ENCODE measurements around the gene VASH1. TPM values are rescaled to one million over a fixed set of nuclear protein-coding genes. Genes with fewer than 3 reads are reported as not detected.

The VASH1 gene
- total RNA-seq, 1 experiment from 2014 or later, result not detected

- Histone ChIP-seq H3K4me1 (ENCODE audit: low read length) (no peaks in the 10 kb centered on the region), H4K20me1 (ENCODE audit: insufficient read depth, low read depth, low read length) (no peaks in the 10 kb centered on the region; the same call in 1 of the 2 replicates), H3K4me3 (ENCODE audit: low read length) (no peak overlapping the region), H3K27ac (ENCODE audit: low read length) (no peak overlapping the region), H3K9ac (ENCODE audit: low read length) (no peak overlapping the region), H2AFZ (ENCODE audit: low read length) (no peak overlapping the region), H3K4me2 (ENCODE audit: low read depth, low read length, poor library complexity, severe bottlenecking) (no peak overlapping the region), H3K36me3 (ENCODE audit: insufficient read depth, low read length) (no peaks in the 10 kb centered on the region), H3K9me2 (replicated peaks; ENCODE audit: insufficient read depth, low read length) (no peaks in the 10 kb centered on the region), H3K79me2 (ENCODE audit: low read length) (no peaks in the 10 kb centered on the region), H3K27me3 (ENCODE audit: low read length) (no peaks in the 10 kb centered on the region), H3K9me3 (ENCODE audit: low read length) (no peaks in the 10 kb centered on the region)
- DNase-seq, result no peak
Measured at GRCh38 chr14:76762411-76763095, 1.3 kb downstream of the VASH1 start.

GRCh38 chr14:76763096-76764041 lies 2.1 kb downstream of the VASH1 start:
- no peaks in the 10 kb centered on the region; the same call in 1 of the 2 replicates for H4K20me1 ChIP-seq (ENCODE audit: insufficient read depth, low read depth, low read length)
- H3K9me2 ChIP-seq (replicated peaks; ENCODE audit: insufficient read depth, low read length), result no peaks in the 10 kb centered on the region
- H3K36me3 ChIP-seq (ENCODE audit: insufficient read depth, low read length), result no peaks in the 10 kb centered on the region
- H3K27ac ChIP-seq (ENCODE audit: low read length), result no peak overlapping the region
- H3K79me2 ChIP-seq (ENCODE audit: low read length), result no peaks in the 10 kb centered on the region
- no peak for DNase-seq
- no peak overlapping the region for H2AFZ ChIP-seq (ENCODE audit: low read length)
- no peaks in the 10 kb centered on the region for H3K27me3 ChIP-seq (ENCODE audit: low read length)
- no peaks in the 10 kb centered on the region for H3K9me3 ChIP-seq (ENCODE audit: low read length)
- no peaks in the 10 kb centered on the region; the same call in 1 of the 2 replicates for H3K4me1 ChIP-seq (ENCODE audit: low read length)
- no peak overlapping the region for H3K4me3 ChIP-seq (ENCODE audit: low read length)
- no peak overlapping the region for H3K9ac ChIP-seq (ENCODE audit: low read length)
- H3K4me2 ChIP-seq (ENCODE audit: low read depth, low read length, poor library complexity, severe bottlenecking), result no peak overlapping the region

GRCh38 chr14:76765461-76765931 lies 4.2 kb downstream of the VASH1 start:
- no peaks in the 10 kb centered on the region; the same call in 1 of the 2 replicates for H4K20me1 ChIP-seq (ENCODE audit: insufficient read depth, low read depth, low read length)
- H3K4me1 ChIP-seq (ENCODE audit: low read length), result no peaks in the 10 kb centered on the region; the same call in 1 of the 2 replicates
- H3K9me3 ChIP-seq (ENCODE audit: low read length), result no peaks in the 10 kb centered on the region
- no peaks in the 10 kb centered on the region for H3K36me3 ChIP-seq (ENCODE audit: insufficient read depth, low read length)
- no peak overlapping the region for H3K9ac ChIP-seq (ENCODE audit: low read length)
- H3K4me3 ChIP-seq (ENCODE audit: low read length), result no peak overlapping the region
- no peaks in the 10 kb centered on the region for H3K9me2 ChIP-seq (replicated peaks; ENCODE audit: insufficient read depth, low read length)
- DNase-seq, result no peak
- H2AFZ ChIP-seq (ENCODE audit: low read length), result no peak overlapping the region
- H3K4me2 ChIP-seq (ENCODE audit: low read depth, low read length, poor library complexity, severe bottlenecking), result no peak overlapping the region
- no peak overlapping the region for H3K27ac ChIP-seq (ENCODE audit: low read length)
- H3K79me2 ChIP-seq (ENCODE audit: low read length), result no peaks in the 10 kb centered on the region
- H3K27me3 ChIP-seq (ENCODE audit: low read length), result no peaks in the 10 kb centered on the region

GRCh38 chr14:76767681-76768656 lies 6.7 kb downstream of the VASH1 start:
- H3K27me3 ChIP-seq (ENCODE audit: low read length), result no peaks in the 10 kb centered on the region
- H3K4me3 ChIP-seq (ENCODE audit: low read length), result no peak overlapping the region
- no peak overlapping the region; the same call in 1 of the 2 replicates for H2AFZ ChIP-seq (ENCODE audit: low read length)
- DNase-seq, result no peak
- H3K79me2 ChIP-seq (ENCODE audit: low read length), result no peaks in the 10 kb centered on the region
- H3K4me1 ChIP-seq (ENCODE audit: low read length), result no peaks in the 10 kb centered on the region; the same call in 1 of the 2 replicates
- no peak overlapping the region for H3K4me2 ChIP-seq (ENCODE audit: low read depth, low read length, poor library complexity, severe bottlenecking)
- no peaks in the 10 kb centered on the region; the same call in 1 of the 2 replicates for H4K20me1 ChIP-seq (ENCODE audit: insufficient read depth, low read depth, low read length)
- H3K36me3 ChIP-seq (ENCODE audit: insufficient read depth, low read length), result no peaks in the 10 kb centered on the region
- H3K27ac ChIP-seq (ENCODE audit: low read length), result no peak overlapping the region
- H3K9me2 ChIP-seq (replicated peaks; ENCODE audit: insufficient read depth, low read length), result no peaks in the 10 kb centered on the region
- H3K9me3 ChIP-seq (ENCODE audit: low read length), result no peaks in the 10 kb centered on the region
- H3K9ac ChIP-seq (ENCODE audit: low read length), result no peak overlapping the region

GRCh38 chr14:76768671-76769500 lies 7.6 kb downstream of the VASH1 start:
- Histone ChIP-seq H3K27ac (ENCODE audit: low read length) (no peak overlapping the region), H2AFZ (ENCODE audit: low read length) (no peak overlapping the region; the same call in 1 of the 2 replicates), H3K4me3 (ENCODE audit: low read length) (no peak overlapping the region), H3K36me3 (ENCODE audit: insufficient read depth, low read length) (no peaks in the 10 kb centered on the region), H3K9me2 (replicated peaks; ENCODE audit: insufficient read depth, low read length) (no peaks in the 10 kb centered on the region), H4K20me1 (ENCODE audit: insufficient read depth, low read depth, low read length) (no peaks in the 10 kb centered on the region; the same call in 1 of the 2 replicates), H3K27me3 (ENCODE audit: low read length) (no peaks in the 10 kb centered on the region), H3K4me2 (ENCODE audit: low read depth, low read length, poor library complexity, severe bottlenecking) (no peak overlapping the region), H3K79me2 (ENCODE audit: low read length) (no peaks in the 10 kb centered on the region), H3K9me3 (ENCODE audit: low read length) (no peaks in the 10 kb centered on the region), H3K9ac (ENCODE audit: low read length) (no peak overlapping the region), H3K4me1 (ENCODE audit: low read length) (no peaks in the 10 kb centered on the region; the same call in 1 of the 2 replicates)
- no peak for DNase-seq

- H3K36me3 ChIP-seq (ENCODE audit: insufficient read depth, low read length), result no peaks in the 10 kb centered on the region
- DNase-seq, result no peak
- H3K9me2 ChIP-seq (replicated peaks; ENCODE audit: insufficient read depth, low read length), result no peaks in the 10 kb centered on the region
- H3K4me2 ChIP-seq (ENCODE audit: low read depth, low read length, poor library complexity, severe bottlenecking), result no peak overlapping the region
- no peaks in the 10 kb centered on the region; the same call in 1 of the 2 replicates for H3K4me1 ChIP-seq (ENCODE audit: low read length)
- no peak overlapping the region for H3K4me3 ChIP-seq (ENCODE audit: low read length)
- H3K9me3 ChIP-seq (ENCODE audit: low read length), result no peaks in the 10 kb centered on the region
- no peaks in the 10 kb centered on the region for H3K27me3 ChIP-seq (ENCODE audit: low read length)
- H2AFZ ChIP-seq (ENCODE audit: low read length), result no peak overlapping the region
- H3K27ac ChIP-seq (ENCODE audit: low read length), result no peak overlapping the region
- no peaks in the 10 kb centered on the region for H3K79me2 ChIP-seq (ENCODE audit: low read length)
- H3K9ac ChIP-seq (ENCODE audit: low read length), result no peak overlapping the region
- H4K20me1 ChIP-seq (ENCODE audit: insufficient read depth, low read depth, low read length), result no peaks in the 10 kb centered on the region
Measured at GRCh38 chr14:76769636-76770292, 8.5 kb downstream of the VASH1 start.

Measured in Karpas-422 (cell line).